ENCODE measurements around the gene RUNX1.

Gene RUNX1

GRCh38 chr21:34864370-34865149 lies 184.5 kb downstream of the RUNX1 start:
- TF ChIP-seq CTCF (IDR thresholded peaks at IDR 0.05; ENCODE audit: low read depth, low read length, missing control alignments), result no peak
- no peak for DNase-seq (ENCODE audit: low read depth)
- H3K4me3 ChIP-seq (ENCODE audit: low read depth, low read length), result no peak overlapping the region

- DNase-seq (ENCODE audit: low read depth), result no peak
- no peak for TF ChIP-seq CTCF (IDR thresholded peaks at IDR 0.05; ENCODE audit: low read depth, low read length, missing control alignments)
- H3K4me3 ChIP-seq (ENCODE audit: low read depth, low read length), result no peak overlapping the region
Observed at GRCh38 chr21:34862951-34863350, 186.2 kb downstream of the RUNX1 start.

- DNase-seq (ENCODE audit: low read depth), result no peak
- TF ChIP-seq CTCF (IDR thresholded peaks at IDR 0.05; ENCODE audit: low read depth, low read length, missing control alignments), result no peak
- no peak overlapping the region for H3K4me3 ChIP-seq (ENCODE audit: low read depth, low read length)
Observed at GRCh38 chr21:34861258-34861657, 187.8 kb downstream of the RUNX1 start.

GRCh38 chr21:34859976-34860653 lies 189.0 kb downstream of the RUNX1 start:
- DNase-seq (ENCODE audit: low read depth), result no peak
- no peak overlapping the region for H3K4me3 ChIP-seq (ENCODE audit: low read depth, low read length)
- TF ChIP-seq CTCF (IDR thresholded peaks at IDR 0.05; ENCODE audit: low read depth, low read length, missing control alignments), result no peak

GRCh38 chr21:34858559-34858958 lies 190.5 kb downstream of the RUNX1 start:
- TF ChIP-seq CTCF (IDR thresholded peaks at IDR 0.05; ENCODE audit: low read depth, low read length, missing control alignments), result no peak
- no peak for DNase-seq (ENCODE audit: low read depth)
- H3K4me3 ChIP-seq (ENCODE audit: low read depth, low read length), result no peak overlapping the region

GRCh38 chr21:34857874-34858273 lies 191.2 kb downstream of the RUNX1 start:
- H3K4me3 ChIP-seq (ENCODE audit: low read depth, low read length), result no peak overlapping the region
- peak; percentile 36 for TF ChIP-seq CTCF (IDR thresholded peaks at IDR 0.05; ENCODE audit: low read depth, low read length, missing control alignments)
- DNase-seq (ENCODE audit: low read depth), result no peak

Measured in GM12864 (cell line).